PC-3 (cell line): ENCODE measurements around the gene CLIC1. TPM values are rescaled to one million over a fixed set of nuclear protein-coding genes. Genes with fewer than 3 reads are reported as not detected.

Experiments used
- ATAC-seq: fragments of 200-7000 bp; cut with Tn5 transposase; 2 replicates; pipeline ENCODE4 v1.9.1; 2020; ENCODE audit warnings: mild to moderate bottlenecking, moderate library complexity
- BruUV-seq: library from RNA; stranded (reverse); fragments of 400-500 nt; replicated peaks from 2 replicates; lab custom pipeline; 2021; lab: Mats Ljungman, UMichigan
- CTCF ChIA-PET: fragments of 300-600 bp; sonication (Branson Sonifier 250); formaldehyde crosslinking; loops from one replicate; lab custom pipeline; 2022; ENCODE audit warnings: antibody characterized with exemption; lab: Charles Lee
- POLR2A ChIA-PET: fragments of 300-600 bp; sonication (Branson Sonifier 250); formaldehyde crosslinking; loops from one replicate; lab custom pipeline; 2022; ENCODE audit warnings: antibody characterized with exemption; ENCODE audit not compliant: unreplicated experiment; lab: Charles Lee
- DNase-seq: peaks from one replicate; pipeline ENCODE4 v3.0.0-alpha.2; 2015
- H2AFZ ChIP-seq: fragments of 300-600 bp; sonication (generic); 2 replicates; pipeline ENCODE4 v1.6.0; 2016; ENCODE audit warnings: antibody characterized with exemption, low read length
- H3F3A ChIP-seq: fragments of 300-600 bp; sonication (generic); one replicate; pipeline ENCODE4 v1.6.0; 2017; ENCODE audit warnings: antibody characterized with exemption, low read length, control low read depth, mild to moderate bottlenecking; ENCODE audit not compliant: unreplicated experiment
- H3K27ac ChIP-seq: fragments of 300-600 bp; sonication (generic); 2 replicates; pipeline ENCODE4 v1.5.1; 2016; ENCODE audit warnings: mild to moderate bottlenecking, low read length
- H3K27me3 ChIP-seq: fragments of 300-600 bp; sonication (generic); 2 replicates; pipeline ENCODE4 v1.6.1; 2016; ENCODE audit warnings: low read length, mixed read lengths
- H3K36me3 ChIP-seq: fragments of 300-600 bp; sonication (generic); 2 replicates; pipeline ENCODE4 v1.6.1; 2016; ENCODE audit warnings: low read depth, mixed run types, low read length, mixed read lengths
- H3K4me1 ChIP-seq: fragments of 300-600 bp; sonication (generic); 2 replicates; pipeline ENCODE4 v1.5.1; 2016; ENCODE audit warnings: low read length; ENCODE audit not compliant: insufficient read depth
- H3K4me2 ChIP-seq: fragments of 300-600 bp; sonication (generic); 2 replicates; pipeline ENCODE4 v1.6.0; 2016; ENCODE audit warnings: low read length
- H3K4me3 ChIP-seq: fragments of 300-600 bp; sonication (generic); 2 replicates; pipeline ENCODE4 v1.5.1; 2016; ENCODE audit warnings: mild to moderate bottlenecking, low read length, mixed read lengths
- H3K79me2 ChIP-seq: fragments of 300-600 bp; sonication (generic); 2 replicates; pipeline ENCODE4 v1.6.1; 2017; ENCODE audit warnings: low read length, mixed read lengths
- H3K9ac ChIP-seq: fragments of 300-600 bp; sonication (generic); 2 replicates; pipeline ENCODE4 v1.6.0; 2016; ENCODE audit warnings: mild to moderate bottlenecking, low read length
- H3K9me2 ChIP-seq: fragments of 300-600 bp; sonication (generic); replicated peaks from 2 replicates; pipeline ENCODE4 v1.6.1; 2016; ENCODE audit warnings: mixed run types, low read length, mixed read lengths
- H3K9me3 ChIP-seq: fragments of 300-600 bp; sonication (generic); 2 replicates; pipeline ENCODE4 v1.6.1; 2016; ENCODE audit warnings: low read length, mixed read lengths
- H4K20me1 ChIP-seq: fragments of 300-600 bp; sonication (generic); 2 replicates; pipeline ENCODE4 v1.6.1; 2016; ENCODE audit warnings: low read length, mixed read lengths
- EZH2 ChIP-seq: fragments of 300-600 bp; sonication (generic); IDR thresholded peaks from one replicate; pipeline ENCODE4 v1.6.1; 2017; ENCODE audit warnings: antibody characterized with exemption, mild to moderate bottlenecking, low read length; ENCODE audit not compliant: unreplicated experiment
- EZH2phosphoT487 ChIP-seq: fragments of 300-600 bp; sonication (generic); IDR thresholded peaks from 2 replicates; pipeline ENCODE4 v1.6.1; 2018; ENCODE audit warnings: mild to moderate bottlenecking, antibody characterized with exemption, low read length, borderline replicate concordance
- intact Hi-C: fragments of 100-400 bp; cut with micrococcal nuclease; formaldehyde crosslinking; loops from 2 replicates; pipeline ENCODE4 v1.9.0; 2023
- total RNA-seq: library from RNA; depleted of rRNA; stranded (reverse); fragments of >200 nt; gene quantifications from 2 replicates; pipeline ENCODE4 v1.2.3, GENCODE V29; 2014
- TF ChIP-seq, protein P1 (sequence below): fragments of 300-600 bp; sonication (generic); conservative IDR thresholded peaks from 2 replicates; pipeline ENCODE4 v1.5.1; 2017; ENCODE audit warnings: antibody characterized with exemption, low read depth, mild to moderate bottlenecking, low read length

Gene CLIC1
- total RNA-seq, 1 experiment from 2014 or later, result 708 TPM

DNA sequence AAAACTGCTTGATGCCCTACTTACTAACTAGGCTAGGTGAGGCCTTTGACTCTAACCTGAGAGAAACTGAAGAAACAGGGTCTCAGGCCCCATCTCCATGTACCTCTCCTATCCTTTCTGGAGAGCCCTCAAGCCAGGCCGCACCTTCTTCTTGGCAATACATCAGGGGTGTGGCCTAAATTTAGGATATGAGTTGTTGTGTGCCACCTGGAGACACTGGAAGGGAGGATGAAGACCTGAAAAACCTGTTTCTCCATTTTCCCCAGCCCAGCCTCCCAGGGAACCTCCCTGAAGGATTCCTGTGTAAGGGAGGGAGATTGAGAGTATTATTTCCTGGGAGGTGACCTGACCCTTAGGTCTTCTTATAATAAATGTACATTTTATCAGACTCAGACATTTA, 18.1 kb downstream of the CLIC1 start:
- intact Hi-C loops, result loop anchor here (10.0 kb wide), 1 partner anchor 47 kb away; the partner anchor contains the start of gene SAPCD1
- Histone ChIP-seq H3K79me2 (no peaks in the 10 kb centered on the region), H3K4me1 (peaks cover 29% of the 10 kb centered on the region), H3K27ac (peak overlapping the region; percentile 81), H3K9ac (peak overlapping the region; percentile 28; the same call in 1 of the 2 replicates), H3K36me3 (no peaks in the 10 kb centered on the region), H3F3A (no peaks in the 10 kb centered on the region), H3K9me2 (no peaks in the 10 kb centered on the region), H3K9me3 (no peaks in the 10 kb centered on the region), H3K27me3 (no peaks in the 10 kb centered on the region), H2AFZ (peak overlapping the region; percentile 13; the same call in 1 of the 2 replicates), H3K4me2 (peak overlapping the region; percentile 73), H3K4me3 (peak overlapping the region; percentile 15; the same call in 1 of the 2 replicates), H4K20me1 (no peaks in the 10 kb centered on the region)
- TF ChIP-seq, protein P1, sequence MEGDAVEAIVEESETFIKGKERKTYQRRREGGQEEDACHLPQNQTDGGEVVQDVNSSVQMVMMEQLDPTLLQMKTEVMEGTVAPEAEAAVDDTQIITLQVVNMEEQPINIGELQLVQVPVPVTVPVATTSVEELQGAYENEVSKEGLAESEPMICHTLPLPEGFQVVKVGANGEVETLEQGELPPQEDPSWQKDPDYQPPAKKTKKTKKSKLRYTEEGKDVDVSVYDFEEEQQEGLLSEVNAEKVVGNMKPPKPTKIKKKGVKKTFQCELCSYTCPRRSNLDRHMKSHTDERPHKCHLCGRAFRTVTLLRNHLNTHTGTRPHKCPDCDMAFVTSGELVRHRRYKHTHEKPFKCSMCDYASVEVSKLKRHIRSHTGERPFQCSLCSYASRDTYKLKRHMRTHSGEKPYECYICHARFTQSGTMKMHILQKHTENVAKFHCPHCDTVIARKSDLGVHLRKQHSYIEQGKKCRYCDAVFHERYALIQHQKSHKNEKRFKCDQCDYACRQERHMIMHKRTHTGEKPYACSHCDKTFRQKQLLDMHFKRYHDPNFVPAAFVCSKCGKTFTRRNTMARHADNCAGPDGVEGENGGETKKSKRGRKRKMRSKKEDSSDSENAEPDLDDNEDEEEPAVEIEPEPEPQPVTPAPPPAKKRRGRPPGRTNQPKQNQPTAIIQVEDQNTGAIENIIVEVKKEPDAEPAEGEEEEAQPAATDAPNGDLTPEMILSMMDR, result no peak
- TF ChIP-seq EZH2phosphoT487 (no peak), EZH2 (no peak)
- ATAC-seq, result peak; percentile 73
- peak; percentile 98 for DNase-seq
- CTCF ChIA-PET, result interaction anchor here (0.6 kb wide), 1 partner anchor 48 kb away, joined by 3 read pairs; no protein-coding TSS in a partner anchor
- POLR2A ChIA-PET, result no interaction called here
- no TSS peak for BruUV-seq

DNA sequence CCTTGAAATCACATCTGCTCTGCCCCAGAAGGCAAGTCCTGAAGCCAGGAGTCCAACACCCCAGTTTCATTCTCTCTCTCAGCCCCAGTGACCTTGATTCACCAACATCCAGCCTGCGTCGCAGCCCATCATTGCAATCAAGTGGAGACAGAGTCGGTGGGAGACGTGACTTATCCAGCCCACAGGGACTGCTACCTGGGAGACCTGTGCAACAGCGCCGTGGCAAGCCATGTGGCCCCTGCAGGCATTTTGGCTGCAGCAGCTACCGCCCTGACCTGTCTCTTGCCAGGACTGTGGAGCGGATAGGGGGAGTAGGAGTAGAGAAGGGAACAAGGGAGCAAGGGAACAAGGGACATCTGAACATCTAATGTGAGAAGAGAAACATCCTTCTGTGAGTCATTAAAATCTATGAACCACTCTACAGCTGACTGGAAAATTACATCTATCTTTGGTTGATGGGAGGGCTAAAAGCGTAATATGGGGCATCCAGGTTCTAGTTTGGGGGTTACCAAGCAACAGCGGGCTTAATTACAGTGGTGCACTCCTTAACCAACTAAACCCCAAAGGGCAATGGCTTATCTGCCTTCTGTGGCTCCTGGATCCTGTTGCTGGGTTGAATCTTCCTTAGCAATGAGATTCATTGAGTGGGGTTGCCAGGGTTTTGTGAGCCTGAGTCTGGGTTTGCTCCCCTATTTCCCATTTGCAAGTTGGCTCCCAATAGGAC, 18.7 kb downstream of the CLIC1 start:
- no peaks in the 10 kb centered on the region for H3K27me3 ChIP-seq
- peak overlapping the region; percentile 15; the same call in 1 of the 2 replicates for H3K4me3 ChIP-seq
- peak overlapping the region; percentile 73 for H3K4me2 ChIP-seq
- H3K4me1 ChIP-seq, result peaks cover 29% of the 10 kb centered on the region
- no peaks in the 10 kb centered on the region for H3F3A ChIP-seq
- H3K9ac ChIP-seq, result peak overlapping the region; percentile 28; the same call in 1 of the 2 replicates
- DNase-seq (peak; percentile 70), ATAC-seq (peak; percentile 68)
- no peaks in the 10 kb centered on the region for H3K9me3 ChIP-seq
- H4K20me1 ChIP-seq, result no peaks in the 10 kb centered on the region
- intact Hi-C loops, result loop anchor here (10.0 kb wide), 1 partner anchor 47 kb away; the partner anchor contains the start of gene SAPCD1
- H3K27ac ChIP-seq, result peak overlapping the region; percentile 81
- H2AFZ ChIP-seq, result peak overlapping the region; percentile 13
- no peaks in the 10 kb centered on the region for H3K79me2 ChIP-seq
- ChIA-PET POLR2A (interaction anchor here (0.7 kb wide), 1 partner anchor 74 kb away, joined by 3 read pairs; no protein-coding TSS in a partner anchor), CTCF (no interaction called here)
- no peaks in the 10 kb centered on the region for H3K36me3 ChIP-seq
- no TSS peak for BruUV-seq
- no peaks in the 10 kb centered on the region for H3K9me2 ChIP-seq
- no peak for TF ChIP-seq EZH2
- TF ChIP-seq, protein P1, result peak; percentile 54
- TF ChIP-seq EZH2phosphoT487, result no peak
